OCI-LY7 (cell line): ENCODE results near the gene CD74. TPM values are rescaled to one million over a fixed set of nuclear protein-coding genes. Genes with fewer than 3 reads are reported as not detected.

ENCODE experiments used
- BruUV-seq: library from RNA; stranded (reverse); fragments of 400-500 nt; replicated peaks from 2 replicates; lab custom pipeline; 2021; lab: Mats Ljungman, UMichigan
- CTCF ChIA-PET: fragments of 300-600 bp; sonication (Branson Sonifier 250); formaldehyde crosslinking; loops from one replicate; lab custom pipeline; 2022; ENCODE audit warnings: antibody characterized with exemption; ENCODE audit not compliant: unreplicated experiment; lab: Charles Lee
- POLR2A ChIA-PET: fragments of 300-600 bp; sonication (Branson Sonifier 250); formaldehyde crosslinking; loops from one replicate; lab custom pipeline; 2022; ENCODE audit warnings: antibody characterized with exemption; lab: Charles Lee
- DNase-seq: peaks from one replicate; pipeline ENCODE4 v3.0.0-alpha.2; 2015; ENCODE audit warnings: low spot score
- H2AFZ ChIP-seq: fragments of 200-600 bp; sonication (generic), shearing (Covaris generic); 2 replicates; pipeline ENCODE4 v1.6.1; 2014; ENCODE audit warnings: mild to moderate bottlenecking, antibody characterized with exemption, low read length, moderate library complexity
- H3K27ac ChIP-seq: fragments of 200-600 bp; sonication (generic); 2 replicates; pipeline ENCODE4 v1.5.1; 2014; ENCODE audit warnings: mixed run types, low read depth, mild to moderate bottlenecking, moderate library complexity, low read length, inconsistent platforms; ENCODE audit not compliant: poor library complexity, severe bottlenecking
- H3K36me3 ChIP-seq: fragments of 200-600 bp; sonication (generic); 2 replicates; pipeline ENCODE4 v1.6.1; 2014; ENCODE audit warnings: mild to moderate bottlenecking, antibody characterized with exemption, low read length, moderate library complexity, mixed read lengths; ENCODE audit not compliant: insufficient read depth
- H3K4me1 ChIP-seq: fragments of 200-600 bp; sonication (generic); 2 replicates; pipeline ENCODE4 v1.5.1; 2014; ENCODE audit warnings: mild to moderate bottlenecking, low read length; ENCODE audit not compliant: insufficient read depth, poor library complexity, severe bottlenecking
- H3K4me2 ChIP-seq: fragments of 200-600 bp; sonication (generic); 2 replicates; pipeline ENCODE4 v1.6.1; 2014; ENCODE audit warnings: mild to moderate bottlenecking, low read length
- H3K4me3 ChIP-seq: fragments of 200-600 bp; sonication (generic); 2 replicates; pipeline ENCODE4 v1.5.1; 2014; ENCODE audit warnings: mild to moderate bottlenecking, low read depth, low read length; ENCODE audit not compliant: poor library complexity, severe bottlenecking
- H3K79me2 ChIP-seq: fragments of 200-600 bp; sonication (generic); 2 replicates; pipeline ENCODE4 v1.6.1; 2016; ENCODE audit warnings: low read depth, mild to moderate bottlenecking, low read length, moderate library complexity, mixed read lengths; ENCODE audit not compliant: insufficient read depth
- H3K9me2 ChIP-seq: fragments of 200-600 bp; sonication (generic); 2 replicates; pipeline ENCODE4 v1.6.1; 2016; ENCODE audit warnings: mild to moderate bottlenecking, low read length, mixed read lengths; ENCODE audit not compliant: insufficient read depth
- H3K9me3 ChIP-seq: fragments of 200-600 bp; sonication (generic); 2 replicates; pipeline ENCODE4 v1.6.1; 2014; ENCODE audit warnings: mild to moderate bottlenecking, mixed run types, low read length, mixed read lengths
- H4K20me1 ChIP-seq: fragments of 200-600 bp; sonication (generic); 2 replicates; pipeline ENCODE4 v1.6.1; 2014; ENCODE audit warnings: mild to moderate bottlenecking, antibody characterized with exemption, low read length, moderate library complexity, mixed read lengths; ENCODE audit not compliant: insufficient read depth
- CTCF ChIP-seq: fragments of 200-600 bp; sonication (generic); conservative IDR thresholded peaks from 2 replicates; pipeline ENCODE4 v1.5.1; 2014; ENCODE audit warnings: mild to moderate bottlenecking, antibody characterized with exemption, low read length, moderate library complexity, mixed read lengths
- EZH2phosphoT487 ChIP-seq: fragments of 200-600 bp; sonication (generic); IDR thresholded peaks from 2 replicates; pipeline ENCODE4 v1.6.1; 2018; ENCODE audit warnings: low read depth, borderline replicate concordance, mild to moderate bottlenecking, mixed run types, antibody characterized with exemption, low read length, moderate library complexity, mixed read lengths
- intact Hi-C: fragments of 100-400 bp; cut with micrococcal nuclease; formaldehyde crosslinking; loops from one replicate; pipeline ENCODE4 v1.10.0; 2022; ENCODE audit not compliant: unreplicated experiment
- total RNA-seq, 2 experiments: library from RNA; depleted of rRNA in 1 of 2; stranded (reverse); fragments of >200 nt in 1 of 2; shearing (Covaris generic) in 1 of 2; gene quantifications; 2 replicates each; pipeline ENCODE4 v1.2.3, GENCODE V29; 2014 to 2022

Gene CD74
- total RNA-seq, 2 experiments from 2014 or later, result 1,759 to 3,686 TPM

GRCh38 chr5:150404535-150404934 lies 8.2 kb downstream of the CD74 start:
- no peak for DNase-seq
- POLR2A ChIA-PET, result no interaction called here
- intact Hi-C loops, result no loop called here
- Histone ChIP-seq H4K20me1 (peaks cover 25% of the 10 kb centered on the region), H3K79me2 (peaks cover 37% of the 10 kb centered on the region), H3K4me3 (no peak overlapping the region), H3K4me1 (peaks cover 60% of the 10 kb centered on the region), H3K4me2 (no peak overlapping the region), H3K27ac (no peak overlapping the region), H3K9me2 (no peaks in the 10 kb centered on the region), H3K9me3 (no peaks in the 10 kb centered on the region), H3K36me3 (peaks cover 99% of the 10 kb centered on the region), H2AFZ (no peak overlapping the region)
- no TSS peak for BruUV-seq
- CTCF ChIA-PET, result interaction anchor here (0.6 kb wide), 1 partner anchor 33 kb away, joined by 5 read pairs; no protein-coding TSS in a partner anchor
- TF ChIP-seq CTCF, result no peak
- no peak for TF ChIP-seq EZH2phosphoT487

- no peak overlapping the region for H3K27ac ChIP-seq
- H4K20me1 ChIP-seq, result peaks cover 25% of the 10 kb centered on the region
- no peaks in the 10 kb centered on the region for H3K9me2 ChIP-seq
- no peak overlapping the region for H3K4me2 ChIP-seq
- ChIA-PET CTCF (no interaction called here), POLR2A (no interaction called here)
- H3K4me3 ChIP-seq, result no peak overlapping the region
- DNase-seq, result no peak
- H3K36me3 ChIP-seq, result peaks cover 99% of the 10 kb centered on the region
- intact Hi-C loops, result no loop called here
- no peak for TF ChIP-seq CTCF
- no peak for TF ChIP-seq EZH2phosphoT487
- H3K9me3 ChIP-seq, result no peaks in the 10 kb centered on the region
- H3K4me1 ChIP-seq, result peaks cover 59% of the 10 kb centered on the region
- H2AFZ ChIP-seq, result no peak overlapping the region
- BruUV-seq, result no TSS peak
- peaks cover 33% of the 10 kb centered on the region for H3K79me2 ChIP-seq
Observed at GRCh38 chr5:150404121-150404520, 8.6 kb downstream of the CD74 start.

- TF ChIP-seq EZH2phosphoT487, result no peak
- TF ChIP-seq CTCF, result no peak
- no peak overlapping the region for H3K4me2 ChIP-seq
- no peak overlapping the region for H3K27ac ChIP-seq
- ChIA-PET POLR2A (interaction anchor here (0.7 to 4.2 kb wide), 2 partner anchors 10 to 397 kb away, joined by 3 to 19 read pairs; partner anchors contain the start of gene CD74), CTCF (no interaction called here)
- H3K36me3 ChIP-seq, result peaks cover 99% of the 10 kb centered on the region
- no peaks in the 10 kb centered on the region for H3K9me2 ChIP-seq
- no peak overlapping the region for H2AFZ ChIP-seq
- no TSS peak for BruUV-seq
- peaks cover 57% of the 10 kb centered on the region for H3K4me1 ChIP-seq
- DNase-seq, result no peak
- intact Hi-C loops, result no loop called here
- H3K9me3 ChIP-seq, result no peaks in the 10 kb centered on the region
- no peak overlapping the region for H3K4me3 ChIP-seq
- H3K79me2 ChIP-seq, result peaks cover 21% of the 10 kb centered on the region
- peaks cover 15% of the 10 kb centered on the region for H4K20me1 ChIP-seq
Observed at GRCh38 chr5:150402901-150403342, 9.8 kb downstream of the CD74 start.
